Skeletal muscle satellite cell (primary cell): ENCODE results near the gene ABCC11. TPM values are rescaled to one million over a fixed set of nuclear protein-coding genes. Genes with fewer than 3 reads are reported as not detected.
A peak's percentile ranks its signal among the peaks of the same experiment; 100 is the strongest.

Experiments
- H3K27me3 ChIP-seq: 2 replicates; pipeline ENCODE4 v1.7.0; 2013; ENCODE audit warnings: low read length; ENCODE audit not compliant: control insufficient read depth, insufficient read depth
- H3K36me3 ChIP-seq: 2 replicates; pipeline ENCODE4 v1.7.0; 2013; ENCODE audit warnings: mild to moderate bottlenecking, control low read depth, low read length; ENCODE audit not compliant: insufficient read depth
- H3K4me1 ChIP-seq: 2 replicates; pipeline ENCODE4 v1.7.0; 2013; ENCODE audit warnings: low read length; ENCODE audit not compliant: control insufficient read depth, insufficient read depth
- H3K4me2 ChIP-seq: 2 replicates; pipeline ENCODE4 v1.7.0; 2013; ENCODE audit warnings: mild to moderate bottlenecking, low read length
- H3K4me3 ChIP-seq: 2 replicates; pipeline ENCODE4 v1.7.0; 2013; ENCODE audit warnings: low read length
- H3K9ac ChIP-seq: 2 replicates; pipeline ENCODE4 v1.7.0; 2013; ENCODE audit warnings: mild to moderate bottlenecking, low read depth, low read length, moderate library complexity
- H3K9me3 ChIP-seq: replicated peaks from 2 replicates; pipeline ENCODE4 v1.7.0; 2013; ENCODE audit warnings: mild to moderate bottlenecking, control low read depth, low read length
- total RNA-seq: library from RNA; depleted of rRNA; stranded (reverse); fragments of >200 nt; gene quantifications from 2 replicates; pipeline ENCODE4 v1.2.3, GENCODE V29; 2012; rRNA removed

ABCC11 gene
- total RNA-seq = 0.22 and 0.25 TPM in 2 replicates

DNA sequence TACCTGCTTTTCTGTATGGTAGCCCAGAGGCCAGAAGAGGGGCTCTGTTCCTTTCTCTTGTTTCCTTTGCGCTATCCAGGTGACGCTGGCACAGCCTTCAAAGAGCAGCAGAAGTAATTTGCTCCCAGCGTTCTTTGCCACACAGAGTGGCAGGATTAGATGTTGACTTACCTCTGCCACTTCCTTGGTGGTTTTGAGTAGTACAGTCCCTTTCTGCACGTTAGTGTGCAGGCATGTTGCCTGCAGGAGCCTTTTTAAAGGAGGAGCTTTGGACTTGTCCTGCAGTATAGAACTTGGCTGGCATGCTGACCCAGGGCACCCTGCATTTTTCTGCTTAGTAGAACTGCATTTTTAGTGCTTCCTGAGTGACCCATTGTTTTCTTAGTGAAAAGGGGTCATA, at the start of gene ABCC11:
ABCC11 (minus strand) TSS at position 229 of the 400 bp plus-strand sequence. CDS start 15,618 bp downstream, outside the sequence.
- peaks cover 3% of the 10 kb centered on the region for H3K36me3 ChIP-seq
- H3K9ac ChIP-seq = no peak within 1 kb of the TSS
- no peaks in the 10 kb centered on the region for H3K27me3 ChIP-seq
- H3K9me3 ChIP-seq = no peaks in the 10 kb centered on the region
- H3K4me2 ChIP-seq = peak within 1 kb of the TSS; percentile 83
- no peak within 1 kb of the TSS for H3K4me3 ChIP-seq
- H3K4me1 ChIP-seq = peaks cover 18% of the 10 kb centered on the region

GRCh38 chr16:48295488-48296281, 48.3 kb upstream of the ABCC11 start:
- Histone ChIP-seq H3K27me3 (no peaks in the 10 kb centered on the region), H3K36me3 (peaks cover 47% of the 10 kb centered on the region), H3K9me3 (no peaks in the 10 kb centered on the region), H3K4me2 (no peak overlapping the region), H3K4me3 (no peak overlapping the region), H3K9ac (no peak overlapping the region), H3K4me1 (peaks cover 4% of the 10 kb centered on the region)

DNA sequence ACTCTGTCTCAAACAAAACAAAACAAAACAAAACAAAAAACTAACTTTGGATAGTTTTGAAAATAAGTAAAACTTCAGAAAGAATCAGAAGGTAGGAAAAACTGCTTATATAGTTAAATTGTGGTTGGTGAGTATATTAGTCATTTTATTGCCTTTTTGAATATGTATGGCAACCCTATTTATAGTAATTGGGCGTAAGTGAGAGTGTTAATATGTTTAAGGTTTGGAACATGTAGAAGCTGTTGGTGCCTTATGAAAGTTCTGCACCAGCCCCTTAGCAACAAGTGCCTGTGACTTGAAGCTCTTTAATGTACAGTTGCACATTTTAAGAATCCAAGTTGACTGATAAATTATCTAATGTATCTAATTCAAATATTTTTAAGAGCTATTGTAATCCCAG, 47.4 kb upstream of the ABCC11 start:
- no peak overlapping the region for H3K4me3 ChIP-seq

DNA sequence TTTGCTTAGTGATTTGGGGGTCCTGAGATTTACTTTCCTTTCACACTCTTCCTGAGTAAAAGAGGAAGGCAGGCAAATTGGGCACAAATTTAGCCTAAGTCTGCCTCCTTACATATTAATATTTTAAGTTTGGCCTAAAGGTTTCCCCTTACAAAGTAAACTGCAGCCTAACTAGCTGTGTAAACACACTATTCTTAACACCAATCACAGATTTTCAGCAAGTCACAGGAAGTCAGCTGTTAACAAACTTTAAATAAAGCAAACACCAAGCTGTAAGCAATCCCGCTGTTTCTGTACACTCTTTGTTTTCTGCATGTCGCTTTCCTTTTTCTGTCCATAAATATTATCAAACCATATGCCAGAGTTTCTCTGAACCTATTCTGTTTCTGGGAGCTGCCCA, 45.1 kb upstream of the ABCC11 start:
- H3K4me2 ChIP-seq = no peak overlapping the region
- no peak overlapping the region for H3K4me3 ChIP-seq
- peaks cover 42% of the 10 kb centered on the region for H3K36me3 ChIP-seq
- no peaks in the 10 kb centered on the region for H3K9me3 ChIP-seq
- no peaks in the 10 kb centered on the region for H3K27me3 ChIP-seq
- H3K9ac ChIP-seq = no peak overlapping the region
- H3K4me1 ChIP-seq = peaks cover 4% of the 10 kb centered on the region

More for the DNA sequence above, 47.4 kb upstream of the ABCC11 start:
- Histone ChIP-seq H3K27me3 (no peaks in the 10 kb centered on the region), H3K36me3 (peaks cover 44% of the 10 kb centered on the region), H3K4me1 (peaks cover 4% of the 10 kb centered on the region), H3K9ac (no peak overlapping the region), H3K9me3 (no peaks in the 10 kb centered on the region), H3K4me2 (no peak overlapping the region)

GRCh38 chr16:48291754-48292153, 44.4 kb upstream of the ABCC11 start:
- peaks cover 4% of the 10 kb centered on the region for H3K4me1 ChIP-seq
- H3K4me3 ChIP-seq = no peak overlapping the region
- no peaks in the 10 kb centered on the region for H3K9me3 ChIP-seq
- H3K27me3 ChIP-seq = no peaks in the 10 kb centered on the region
- H3K9ac ChIP-seq = no peak overlapping the region
- peaks cover 42% of the 10 kb centered on the region for H3K36me3 ChIP-seq
- no peak overlapping the region for H3K4me2 ChIP-seq

DNA sequence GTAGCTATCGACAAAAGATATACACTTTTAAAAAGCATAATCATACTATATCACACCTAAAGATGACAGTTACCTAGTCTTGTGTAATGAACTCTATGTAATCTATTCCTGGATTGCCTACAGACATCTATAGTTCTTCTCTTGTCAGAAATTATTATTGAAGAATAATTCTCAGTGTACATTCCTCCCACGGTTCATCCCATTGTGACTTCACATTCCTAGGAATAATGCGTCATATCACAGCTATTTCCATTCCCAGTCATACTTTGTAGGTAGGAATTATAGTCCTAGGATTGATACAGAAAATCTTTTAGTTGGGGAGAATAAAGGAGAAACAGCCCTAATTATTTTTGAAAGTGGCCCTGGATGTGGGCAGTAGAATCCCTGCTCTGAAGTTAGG, 44.0 kb upstream of the ABCC11 start:
- peaks cover 4% of the 10 kb centered on the region for H3K4me1 ChIP-seq
- H3K27me3 ChIP-seq = no peaks in the 10 kb centered on the region
- H3K36me3 ChIP-seq = peaks cover 45% of the 10 kb centered on the region

GRCh38 chr16:48287239-48287638, 39.9 kb upstream of the ABCC11 start:
- Histone ChIP-seq H3K36me3 (peaks cover 40% of the 10 kb centered on the region), H3K4me3 (no peak overlapping the region), H3K27me3 (no peaks in the 10 kb centered on the region), H3K9me3 (no peaks in the 10 kb centered on the region), H3K9ac (no peak overlapping the region), H3K4me2 (no peak overlapping the region), H3K4me1 (peaks cover 4% of the 10 kb centered on the region)

More for the DNA sequence above, 44.0 kb upstream of the ABCC11 start:
- Histone ChIP-seq H3K4me3 (no peak overlapping the region), H3K4me2 (no peak overlapping the region), H3K9me3 (no peaks in the 10 kb centered on the region), H3K9ac (no peak overlapping the region)

DNA sequence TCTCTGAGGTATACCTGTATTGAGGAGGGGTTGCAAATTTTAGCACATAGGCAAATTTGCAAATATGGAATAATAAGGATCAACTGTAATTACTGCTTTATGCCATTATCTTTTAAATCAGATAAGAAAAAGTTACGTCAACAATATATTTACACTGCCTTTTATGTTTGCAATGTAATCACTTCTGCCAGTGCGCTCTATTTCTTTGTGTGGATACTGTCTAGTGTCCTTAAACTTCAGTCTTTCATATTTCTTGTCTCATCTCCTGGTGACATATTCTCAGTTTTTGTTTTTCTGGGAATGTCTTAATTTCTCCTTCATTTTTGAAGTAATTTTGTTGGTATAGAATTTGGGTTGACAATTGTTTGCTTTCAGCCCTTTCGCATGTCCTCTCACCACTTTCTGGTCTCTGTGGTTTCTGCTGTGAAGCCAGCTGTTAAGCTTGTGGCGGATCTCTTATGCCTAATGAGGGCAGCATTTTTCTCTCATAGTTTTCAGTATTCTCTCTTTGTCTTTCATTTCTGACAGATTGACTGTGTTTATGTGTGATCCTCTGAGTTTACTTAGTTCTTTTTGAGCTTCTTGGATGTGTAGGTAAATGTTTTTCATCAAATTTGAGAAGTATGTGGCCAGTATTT, 37.6 kb upstream of the ABCC11 start:
- Histone ChIP-seq H3K9me3 (no peaks in the 10 kb centered on the region), H3K4me2 (no peak overlapping the region), H3K36me3 (peaks cover 36% of the 10 kb centered on the region), H3K9ac (no peak overlapping the region), H3K4me1 (no peaks in the 10 kb centered on the region), H3K4me3 (no peak overlapping the region), H3K27me3 (no peaks in the 10 kb centered on the region)

- peaks cover 35% of the 10 kb centered on the region for H3K36me3 ChIP-seq
Measured at GRCh38 chr16:48282636-48283263, 35.4 kb upstream of the ABCC11 start.

GRCh38 chr16:48280546-48280945, 33.2 kb upstream of the ABCC11 start:
- no peak overlapping the region for H3K4me2 ChIP-seq
- H3K4me3 ChIP-seq = no peak overlapping the region
- no peak overlapping the region for H3K9ac ChIP-seq
- H3K9me3 ChIP-seq = no peaks in the 10 kb centered on the region
- peaks cover 23% of the 10 kb centered on the region for H3K36me3 ChIP-seq
- H3K27me3 ChIP-seq = no peaks in the 10 kb centered on the region
- peaks cover 4% of the 10 kb centered on the region for H3K4me1 ChIP-seq

More at GRCh38 chr16:48282636-48283263, 35.4 kb upstream of the ABCC11 start:
- H3K27me3 ChIP-seq = no peaks in the 10 kb centered on the region
- no peaks in the 10 kb centered on the region for H3K4me1 ChIP-seq
- no peak overlapping the region for H3K9ac ChIP-seq
- no peaks in the 10 kb centered on the region for H3K9me3 ChIP-seq
- H3K4me2 ChIP-seq = no peak overlapping the region
- H3K4me3 ChIP-seq = no peak overlapping the region

- H3K4me2 ChIP-seq = no peak overlapping the region
- H3K4me3 ChIP-seq = no peak overlapping the region
- no peak overlapping the region for H3K9ac ChIP-seq
- peaks cover 24% of the 10 kb centered on the region for H3K36me3 ChIP-seq
- H3K27me3 ChIP-seq = no peaks in the 10 kb centered on the region
- peaks cover 4% of the 10 kb centered on the region for H3K4me1 ChIP-seq
- H3K9me3 ChIP-seq = no peaks in the 10 kb centered on the region
Measured at GRCh38 chr16:48279199-48279598, 31.9 kb upstream of the ABCC11 start.
